ENCODE data around the gene HRAS.

The HRAS gene

GRCh38 chr11:494761-495536 is 40.4 kb downstream of the HRAS start:
- DNase-seq (ENCODE audit: low spot score): no peak

- no peak for DNase-seq (ENCODE audit: low spot score)
Measured at GRCh38 chr11:492427-493226, 42.7 kb downstream of the HRAS start.

DNA sequence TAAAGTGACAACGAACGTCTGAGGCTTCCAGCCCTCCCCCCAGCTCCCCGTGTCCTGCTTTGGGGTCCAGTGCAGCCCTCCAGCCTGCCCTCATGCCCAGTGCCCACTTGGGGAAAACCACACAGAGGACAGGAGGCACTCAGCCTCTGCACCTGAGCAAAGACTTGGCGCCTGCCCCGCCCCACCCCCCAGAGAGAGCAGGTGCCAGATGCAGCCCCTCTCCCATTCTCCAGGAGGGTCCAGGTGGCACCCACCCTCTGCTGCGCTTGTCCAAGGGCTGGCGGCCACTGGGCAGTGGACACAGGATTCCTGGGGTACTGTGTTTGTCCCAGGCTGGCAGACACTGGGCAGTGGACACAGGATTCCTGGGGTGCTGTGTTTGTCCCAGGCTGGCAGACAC is 44.0 kb downstream of the HRAS start:
- DNase-seq (ENCODE audit: low spot score): no peak

DNA sequence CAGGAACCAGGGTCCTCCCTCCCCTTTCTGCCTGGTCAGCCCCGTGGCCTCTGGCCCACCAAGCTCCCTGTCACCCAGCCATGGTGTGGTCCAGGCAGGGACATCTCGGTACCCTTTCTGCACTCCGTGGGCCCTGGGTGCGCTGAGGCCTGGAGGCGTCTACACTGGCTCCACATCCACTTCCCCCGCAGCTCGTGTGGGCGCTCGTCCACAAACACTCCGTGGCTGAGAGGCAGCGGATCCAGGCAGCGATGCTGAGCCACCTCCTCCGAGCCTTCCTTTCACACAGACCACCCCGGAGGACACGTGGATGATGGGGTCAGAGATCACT is 44.5 kb downstream of the HRAS start:
- DNase-seq (ENCODE audit: low spot score): no peak

DNA sequence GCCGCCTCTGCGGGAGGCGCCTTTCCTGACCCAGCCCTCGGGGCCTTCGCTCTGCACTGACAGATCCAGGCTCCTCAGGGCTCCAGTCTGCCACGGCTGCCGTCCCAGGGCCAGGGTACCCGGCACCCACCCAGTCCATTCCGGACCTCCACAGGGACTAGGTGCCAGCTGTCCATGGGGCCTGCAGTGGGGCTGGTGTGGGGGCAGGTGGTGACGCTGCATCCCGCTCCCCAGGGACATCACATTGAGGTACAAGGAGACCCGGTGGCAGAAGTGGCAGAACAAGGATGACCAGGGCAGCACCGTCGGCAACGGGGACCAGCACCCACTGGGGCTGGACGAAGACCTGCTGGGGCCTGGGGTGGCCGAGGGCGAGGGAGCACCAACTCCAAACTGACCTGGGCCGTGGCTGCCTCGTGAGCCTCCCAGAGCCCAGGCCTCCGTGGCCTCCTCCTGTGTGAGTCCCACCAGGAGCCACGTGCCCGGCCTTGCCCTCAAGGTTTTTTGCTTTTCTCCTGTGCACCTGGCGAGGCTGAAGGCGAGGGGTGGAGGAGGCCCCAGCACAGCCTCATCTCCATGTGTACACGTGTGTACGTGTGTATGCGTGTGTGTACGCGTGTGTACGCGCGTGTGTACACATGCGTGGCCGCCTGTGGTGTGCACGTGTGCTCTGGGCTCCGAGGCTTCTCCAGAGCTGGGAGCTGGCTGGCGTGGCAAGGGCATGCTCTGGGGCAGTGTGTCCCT is 45.0 kb downstream of the HRAS start:
- no peak for DNase-seq (ENCODE audit: low spot score)

DNA sequence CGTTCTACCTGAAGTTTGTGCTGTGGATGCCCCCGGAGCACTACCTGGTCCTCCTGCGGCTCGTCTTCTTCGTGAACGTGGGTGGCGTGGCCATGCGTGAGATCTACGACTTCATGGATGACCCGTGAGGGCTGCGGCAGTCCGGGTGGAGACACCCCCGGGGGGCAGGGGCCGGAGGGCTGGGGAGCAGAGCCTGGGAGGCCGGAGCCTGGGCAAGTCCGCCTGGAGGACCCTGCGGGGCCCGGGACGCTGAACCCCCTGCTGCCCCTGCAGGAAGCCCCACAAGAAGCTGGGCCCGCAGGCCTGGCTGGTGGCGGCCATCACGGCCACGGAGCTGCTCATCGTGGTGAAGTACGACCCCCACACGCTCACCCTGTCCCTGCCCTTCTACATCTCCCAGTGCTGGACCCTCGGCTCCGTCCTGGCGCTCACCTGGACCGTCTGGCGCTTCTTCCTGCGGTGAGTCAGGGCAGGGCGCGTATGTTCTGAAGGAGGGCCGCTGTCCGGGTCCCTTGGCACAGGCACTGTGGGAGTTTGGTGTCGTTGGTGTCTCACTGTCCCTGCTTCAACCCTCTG is 45.7 kb downstream of the HRAS start:
- no peak for DNase-seq (ENCODE audit: low spot score)

- DNase-seq (ENCODE audit: low spot score): no peak
Measured at GRCh38 chr11:488992-489391, 46.4 kb downstream of the HRAS start.

DNA sequence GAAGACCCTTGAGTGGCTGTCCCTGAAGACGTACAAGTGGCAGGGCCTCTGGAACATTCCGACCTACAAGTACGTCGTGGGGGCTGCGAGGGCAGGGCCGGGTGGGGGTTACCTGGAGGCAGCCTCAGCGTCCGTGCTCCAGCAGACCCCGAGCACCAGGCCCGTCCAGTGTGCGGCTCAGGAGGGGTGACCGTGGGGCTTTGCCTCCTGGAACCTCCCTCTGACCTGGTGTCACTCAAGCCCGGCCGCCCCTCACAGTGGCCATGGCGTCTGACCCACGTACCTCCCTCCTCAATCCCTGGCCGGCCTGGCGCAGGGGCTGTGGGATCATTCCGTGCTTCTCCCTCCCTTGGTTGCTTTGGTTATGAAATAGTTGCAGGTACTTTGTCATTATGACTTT is 46.8 kb downstream of the HRAS start:
- DNase-seq (ENCODE audit: low spot score): no peak

DNA sequence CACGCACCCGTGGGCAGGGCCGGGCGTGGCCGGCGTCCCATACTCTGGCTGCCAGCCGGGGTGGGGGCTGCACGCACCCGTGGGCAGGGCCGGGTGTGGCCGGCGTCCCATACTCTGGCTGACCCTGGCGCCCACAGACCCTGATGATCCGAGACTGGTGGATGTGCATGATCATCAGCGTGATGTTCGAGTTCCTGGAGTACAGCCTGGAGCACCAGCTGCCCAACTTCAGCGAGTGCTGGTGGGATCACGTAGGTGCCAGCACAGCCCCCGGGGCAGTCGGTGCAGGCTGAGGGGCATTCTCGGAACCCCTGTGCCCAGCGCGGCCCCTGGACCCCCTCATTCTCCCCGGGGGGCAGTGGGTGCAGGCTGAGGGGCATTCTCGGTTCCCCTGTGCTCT is 47.3 kb downstream of the HRAS start:
- DNase-seq (ENCODE audit: low spot score): no peak

DNA sequence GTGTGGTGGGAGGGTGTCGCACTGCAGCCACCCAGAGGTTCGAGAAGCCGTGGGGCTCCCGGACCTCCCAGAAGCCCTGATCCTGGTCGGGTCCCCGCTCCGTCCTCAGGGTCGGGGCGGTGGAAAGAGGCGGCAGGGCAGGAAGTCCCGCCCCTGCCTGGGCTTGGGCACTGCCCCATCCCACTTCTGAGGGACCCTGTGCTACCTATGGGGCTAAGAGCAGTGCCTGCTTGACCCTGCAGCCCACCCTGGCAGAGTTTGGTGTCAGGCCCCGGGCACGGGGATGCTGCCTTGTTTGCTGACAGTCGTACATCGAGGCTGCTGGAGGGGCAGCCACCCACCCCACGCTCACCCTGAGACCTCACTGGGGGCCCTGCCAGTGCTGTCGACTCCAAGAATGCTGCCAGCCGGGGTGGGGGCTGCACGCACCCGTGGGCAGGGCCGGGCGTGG is 47.8 kb downstream of the HRAS start:
- DNase-seq (ENCODE audit: low spot score): no peak

GRCh38 chr11:486189-486588 is 49.2 kb downstream of the HRAS start:
- no peak for DNase-seq (ENCODE audit: low spot score)

- DNase-seq (ENCODE audit: low spot score): no peak
Measured at GRCh38 chr11:484616-485015, 50.8 kb downstream of the HRAS start.

Measured in hematopoietic multipotent progenitor cell treated with erythropoietin and hydrocortisone succinate and interleukin-3 and kit ligand, for 15 days (in vitro differentiated cells).